OCI-M2 (cell line): ENCODE data around the gene IP6K1.
"Not testable (repeated sequence)": the region's sequence is repeated elsewhere in the genome, so short reads cannot be mapped to it uniquely, and the experiment has no call there.

Experiments
- DNase-seq: peaks from one replicate; lab custom pipeline; 2025; ENCODE audit not compliant: unreplicated experiment; lab: John Stamatoyannopoulos, UW

Gene IP6K1

GRCh38 chr3:49794431-49794830, 8.1 kb upstream of the IP6K1 start:
- DNase-seq, result no peak

DNA sequence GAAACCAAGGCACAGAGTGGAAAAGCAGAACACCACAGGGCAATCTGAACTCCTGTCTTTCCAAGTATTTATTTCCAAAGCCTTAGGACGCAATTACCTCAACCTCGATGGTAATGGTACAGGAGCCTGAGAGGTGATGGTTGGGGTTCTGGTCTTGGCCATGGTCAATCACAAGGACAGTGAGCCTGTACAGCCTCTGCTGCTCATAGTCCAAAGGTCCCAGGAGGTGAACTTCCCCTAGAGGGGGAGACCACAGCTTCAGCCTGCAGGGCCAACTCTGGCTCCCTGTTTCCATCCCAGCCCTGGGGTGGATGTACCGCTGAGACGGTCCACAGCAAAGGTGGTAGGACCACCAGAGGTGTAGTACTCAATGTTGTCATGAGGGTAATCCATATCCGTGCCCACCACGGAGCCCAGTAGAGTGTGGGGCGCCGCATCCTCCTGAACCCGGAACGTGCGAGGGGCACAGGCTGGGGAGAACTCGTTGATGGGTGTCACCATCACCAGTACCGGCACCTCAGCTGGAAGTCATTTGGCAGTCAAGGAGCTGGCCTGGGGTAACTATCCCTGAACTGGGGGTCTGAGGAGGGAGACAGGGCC, 7.2 kb upstream of the IP6K1 start:
- DNase-seq, result no peak

GRCh38 chr3:49792371-49793150, 6.2 kb upstream of the IP6K1 start:
- no peak for DNase-seq

DNA sequence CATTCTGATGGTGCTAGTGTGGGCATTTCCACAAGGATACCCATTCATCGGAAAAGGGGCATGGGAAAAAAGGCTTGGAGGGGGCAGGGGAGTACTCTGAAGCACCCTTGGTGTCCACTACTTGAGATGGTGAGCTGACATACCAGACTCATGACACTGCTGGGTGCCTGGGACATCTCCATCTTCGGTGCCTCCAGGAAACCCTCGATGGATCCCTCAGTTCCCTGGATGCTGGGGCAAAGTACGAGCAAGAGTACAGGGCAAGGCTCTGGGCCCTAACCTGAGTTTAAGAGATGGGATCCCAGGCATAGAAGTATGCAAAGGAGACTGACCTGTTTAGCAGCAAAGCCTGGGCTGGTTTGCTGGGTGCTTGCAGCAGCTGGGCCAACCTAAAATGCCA, 5.2 kb upstream of the IP6K1 start:
- DNase-seq, result no peak

GRCh38 chr3:49790626-49791411, 4.5 kb upstream of the IP6K1 start:
- DNase-seq, result no peak

DNA sequence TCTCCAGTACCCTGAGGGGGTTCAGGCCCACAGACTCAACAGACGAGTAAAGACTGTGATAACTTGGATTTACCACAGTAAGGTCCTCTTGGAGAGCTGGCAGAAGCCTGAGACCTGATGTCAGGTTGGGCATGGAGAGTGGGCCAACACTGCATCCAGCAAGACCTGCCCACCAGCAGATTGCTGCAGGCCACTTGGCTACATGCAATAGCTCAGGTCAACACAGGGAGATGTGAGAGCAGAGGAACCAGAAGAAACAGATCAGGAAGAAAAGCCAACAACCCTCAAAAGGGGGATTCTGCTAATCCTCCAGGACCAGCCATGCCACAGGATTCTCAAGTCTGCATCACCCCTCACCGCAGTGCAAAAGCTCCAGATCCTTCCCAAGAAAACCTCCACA, 1.7 kb upstream of the IP6K1 start:
- DNase-seq, result no peak

DNA sequence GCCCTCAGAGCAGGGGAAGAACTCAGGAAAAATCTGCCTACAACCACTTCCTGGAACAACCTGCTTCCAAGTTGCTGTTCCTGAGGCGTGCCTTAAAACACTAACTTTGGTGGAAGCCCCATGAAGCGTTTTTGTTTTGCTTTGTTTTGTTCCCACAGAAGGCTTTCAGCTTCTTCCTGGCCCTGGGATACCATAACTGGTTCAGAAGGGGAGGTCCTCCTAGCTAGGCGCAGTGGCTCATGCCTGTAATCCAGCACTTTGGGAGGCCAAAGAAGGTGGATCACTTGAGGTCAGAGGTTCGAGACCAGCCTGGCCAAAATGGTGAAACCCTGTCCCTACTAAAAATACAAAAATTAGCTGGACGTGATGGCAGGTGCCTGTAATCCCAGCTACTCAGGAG, 1.2 kb upstream of the IP6K1 start:
- DNase-seq, result no peak

GRCh38 chr3:49787182-49787464, 781 bp upstream of the IP6K1 start:
- DNase-seq, result no peak

DNA sequence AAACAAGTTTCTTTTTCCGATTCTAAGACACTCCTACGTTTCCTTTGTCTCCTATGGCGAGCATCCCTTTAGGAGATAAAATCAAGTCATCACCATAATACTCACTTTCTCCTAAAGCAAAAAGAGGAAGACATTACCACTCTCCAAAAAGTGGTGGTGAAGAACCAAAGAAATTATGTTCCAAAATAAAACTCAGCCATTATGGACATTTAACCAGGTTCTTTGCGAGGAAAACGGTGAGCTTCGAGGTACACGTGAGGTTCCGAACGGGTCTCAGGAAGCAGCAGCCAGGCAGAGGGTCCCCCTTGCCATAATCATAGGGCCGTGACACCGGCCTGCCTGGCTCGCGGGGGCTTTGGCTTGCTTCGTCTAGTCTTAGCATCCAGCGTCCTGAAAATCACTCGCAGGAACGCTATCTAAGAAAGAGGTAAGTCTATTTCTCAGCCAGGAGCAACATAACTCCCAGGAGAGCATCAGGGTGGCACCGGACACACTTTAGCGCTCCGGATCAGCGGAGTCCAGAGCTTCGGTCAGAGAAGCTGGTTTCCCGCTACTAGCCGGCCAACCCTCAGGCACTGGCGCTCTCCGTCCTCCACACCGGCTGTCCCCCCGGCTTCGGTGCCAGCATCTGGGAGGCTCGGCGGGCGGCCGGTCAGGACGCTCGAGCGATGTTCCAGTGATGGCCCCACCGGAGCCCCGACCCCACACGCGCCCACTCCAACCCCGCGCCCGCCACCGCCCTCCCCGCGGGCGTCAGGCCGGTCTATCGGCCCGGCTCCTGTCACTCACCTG, 581 bp downstream of the IP6K1 start:
- DNase-seq, result no peak

DNA sequence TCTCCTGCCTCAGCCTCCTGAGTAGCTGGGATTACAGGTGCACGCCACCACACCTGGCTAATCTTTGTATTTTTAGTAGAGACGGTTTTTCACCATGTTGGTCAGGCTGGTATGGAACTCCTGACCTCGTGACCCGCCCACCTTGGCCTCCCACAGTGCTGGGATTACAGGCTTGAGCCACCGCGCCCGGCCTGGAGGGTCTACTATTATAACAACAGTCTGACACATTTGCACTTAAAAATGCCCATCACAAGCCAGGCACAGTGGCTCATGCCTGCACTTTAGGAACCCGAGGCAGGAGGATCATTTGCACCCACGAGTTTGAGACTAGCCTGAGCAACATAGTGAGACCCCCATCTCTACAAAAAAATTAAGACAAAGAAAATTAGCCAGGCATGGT, 4.1 kb downstream of the IP6K1 start:
- DNase-seq, result not testable (repeated sequence)

DNA sequence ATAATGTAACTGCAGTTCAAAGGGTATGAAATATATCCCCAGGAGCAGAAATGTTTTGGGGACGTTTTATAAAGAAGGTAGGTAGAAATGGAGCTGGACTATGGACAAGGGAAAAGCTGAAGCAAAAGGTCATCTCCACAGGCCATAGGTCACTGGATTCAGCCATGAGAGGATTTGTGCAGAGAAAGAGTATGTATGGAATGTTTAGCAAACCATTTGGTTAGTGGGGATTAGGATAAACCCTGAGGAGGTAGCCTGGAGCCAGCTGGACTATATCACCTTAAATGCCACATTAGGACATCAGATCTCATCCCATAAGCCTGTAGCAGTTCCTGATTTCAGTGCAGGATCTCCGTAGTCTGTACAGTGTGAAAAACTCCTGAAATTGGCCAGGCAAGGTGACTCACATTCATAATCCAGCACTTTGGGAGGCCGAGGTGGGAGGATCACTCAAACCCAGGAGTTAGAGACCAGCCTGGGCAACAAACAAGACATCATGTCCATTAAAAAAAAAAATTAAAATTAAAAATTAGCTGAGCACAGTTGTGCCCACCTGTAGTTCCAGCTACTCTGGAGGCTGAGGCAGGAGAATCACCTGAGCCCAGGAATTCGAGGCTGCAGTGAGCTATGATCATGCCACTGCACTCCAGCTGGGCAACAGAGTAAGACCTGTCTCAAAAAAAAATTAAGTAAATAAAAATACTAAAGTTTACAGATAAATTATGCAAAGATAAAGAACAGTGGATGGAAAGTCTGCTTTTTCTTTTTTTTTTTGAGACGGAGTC, 4.7 kb downstream of the IP6K1 start:
- DNase-seq, result no peak

DNA sequence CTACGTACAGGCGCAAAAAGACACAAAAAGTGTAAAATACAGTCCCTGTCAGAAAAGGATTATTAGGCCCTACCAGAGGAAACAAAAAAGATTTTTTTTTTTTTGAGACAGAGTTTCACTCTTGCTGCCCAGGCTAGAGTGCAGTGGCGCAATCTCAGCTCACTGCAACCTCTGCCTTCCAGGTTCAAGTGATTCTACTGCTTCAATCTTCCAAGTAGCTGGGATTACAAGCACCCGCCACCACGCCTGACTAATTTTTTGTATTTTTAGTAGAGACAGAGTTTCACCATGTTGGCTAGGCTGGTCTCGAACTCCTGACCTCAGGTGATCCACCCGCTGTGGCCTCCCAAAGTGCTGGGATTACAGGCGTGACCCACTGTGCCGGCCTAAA, 5.4 kb downstream of the IP6K1 start:
- not testable (repeated sequence) for DNase-seq

GRCh38 chr3:49780080-49780974, 6.0 kb downstream of the IP6K1 start:
- DNase-seq, result no peak

DNA sequence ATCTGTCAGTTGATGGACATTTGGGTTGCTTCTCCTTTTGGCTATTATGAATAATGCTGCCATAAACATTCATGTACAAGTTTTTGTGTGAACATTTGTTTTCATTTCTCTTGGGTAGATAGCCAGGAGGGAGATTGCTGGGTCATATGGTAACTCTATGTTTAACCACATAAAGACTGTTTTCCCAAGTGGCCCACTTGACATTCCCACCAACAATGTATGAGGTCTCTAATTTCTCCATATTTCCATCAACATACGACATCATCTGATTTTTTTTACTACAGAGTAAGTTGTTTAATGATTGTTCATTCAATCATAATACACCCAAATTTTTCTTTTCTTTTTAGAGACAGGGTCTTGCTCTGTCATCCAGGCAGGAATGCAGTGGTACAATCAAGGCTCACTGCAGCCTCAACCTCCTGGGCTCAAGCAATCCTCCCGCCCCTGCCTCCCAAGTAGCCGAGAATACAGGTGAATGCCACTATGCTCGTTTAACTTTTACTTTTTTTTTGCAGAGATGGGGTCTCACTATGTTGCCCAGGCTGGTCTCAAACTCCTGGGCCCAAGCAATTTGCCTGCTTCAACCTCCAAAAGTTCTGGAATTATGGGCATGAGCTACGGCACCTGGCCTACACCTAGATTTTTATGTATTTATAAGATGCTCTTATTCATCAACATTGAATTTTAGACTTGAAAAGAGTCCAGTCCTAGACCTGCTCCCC, 6.8 kb downstream of the IP6K1 start:
- DNase-seq, result no peak

DNA sequence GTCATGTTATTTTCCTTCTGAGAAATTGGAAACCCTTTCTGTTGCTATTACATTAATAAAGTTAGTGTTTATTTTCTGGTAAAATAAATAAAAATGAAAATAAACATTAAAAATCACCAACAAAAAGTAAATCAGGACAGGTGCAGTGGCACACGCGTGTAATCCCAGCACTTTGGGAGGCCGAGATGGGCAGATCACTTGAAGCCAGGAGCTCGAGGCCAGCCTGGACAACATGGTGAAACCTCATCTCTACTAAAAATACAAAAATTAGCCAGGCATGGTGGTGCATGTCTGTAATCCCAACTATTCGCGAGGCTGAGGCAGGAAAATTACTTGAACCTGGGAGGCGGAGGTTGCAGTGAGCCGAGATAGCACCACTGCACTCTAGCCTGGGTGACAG, 10.2 kb downstream of the IP6K1 start:
- DNase-seq, result not testable (repeated sequence)

- DNase-seq, result no peak
Measured at GRCh38 chr3:49775538-49775937, 10.8 kb downstream of the IP6K1 start.

DNA sequence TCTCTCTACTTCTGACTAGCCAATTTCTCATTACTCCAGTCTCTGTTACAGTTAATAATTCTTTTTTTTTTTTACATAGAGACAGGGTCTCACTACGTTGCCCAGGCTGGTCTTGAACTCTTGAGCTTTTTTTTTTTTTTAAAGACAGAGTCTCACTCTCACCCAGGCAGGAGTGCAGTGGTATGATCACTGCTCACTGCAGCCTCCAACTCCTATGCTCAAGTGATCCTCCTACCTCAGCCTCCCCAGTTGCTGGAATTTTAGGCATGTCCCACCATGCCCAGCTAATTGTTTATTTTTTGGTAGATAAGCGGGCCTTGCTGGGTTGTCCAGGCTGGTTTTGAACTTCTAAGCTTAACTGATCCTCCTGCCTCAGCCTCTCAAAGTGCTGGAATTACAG, 13.6 kb downstream of the IP6K1 start:
- no peak for DNase-seq

GRCh38 chr3:49771340-49771938, 14.9 kb downstream of the IP6K1 start:
- no peak for DNase-seq

DNA sequence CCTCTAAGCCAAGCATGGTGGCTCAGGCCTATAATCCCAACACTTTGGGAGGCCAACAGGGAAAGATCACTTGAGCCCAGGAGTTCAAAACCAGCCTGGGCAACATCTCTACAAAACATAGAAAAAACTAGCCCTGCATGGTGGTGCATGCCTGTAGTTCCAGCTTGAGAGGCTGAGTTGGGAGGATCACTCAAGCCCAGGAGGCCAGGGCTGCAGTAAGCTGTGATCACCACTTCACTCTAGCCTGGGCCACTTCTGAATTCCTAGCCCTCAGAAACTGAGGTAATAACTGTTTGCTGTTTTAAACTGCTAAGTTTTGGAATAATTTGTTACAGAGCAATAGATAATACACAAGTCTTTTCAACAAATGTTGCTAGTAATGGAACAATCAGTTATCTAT, 16.4 kb downstream of the IP6K1 start:
- DNase-seq, result no peak
